Measurements from ENCODE around the gene TUBA1B. TPM values are rescaled to one million over a fixed set of nuclear protein-coding genes. Genes with fewer than 3 reads are reported as not detected.

Gene TUBA1B
- total RNA-seq, 2 experiments from 2014 or later, result 2,079 to 3,539 TPM

DNA sequence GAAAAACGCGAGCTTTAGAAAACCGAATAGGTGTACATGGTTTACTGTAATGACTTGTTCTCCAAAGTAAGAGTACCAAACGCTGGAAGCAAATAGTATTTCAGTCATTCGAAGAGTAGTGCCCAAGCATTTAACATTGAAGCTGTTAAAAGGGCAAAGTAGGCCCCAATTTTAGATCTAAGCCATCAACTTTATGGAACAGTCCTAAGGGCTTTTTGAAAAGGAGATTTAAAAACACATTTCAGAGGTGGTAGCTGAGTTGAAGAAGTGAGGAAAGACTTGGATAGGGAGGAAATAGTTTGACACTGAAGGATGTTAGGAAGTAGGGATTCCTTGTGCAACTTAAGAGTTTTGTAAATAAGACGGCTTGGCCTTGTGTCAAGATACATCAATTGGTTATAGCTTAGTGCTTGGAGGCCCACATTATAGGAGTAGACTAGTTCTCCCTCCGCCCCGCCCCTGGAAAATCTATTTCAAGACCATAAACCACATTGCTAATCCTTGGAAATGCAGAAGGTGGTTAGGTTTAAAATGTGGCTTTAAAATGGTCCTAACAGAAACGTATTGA is 783 bp upstream of the TUBA1B start:
- no peaks in the 10 kb centered on the region for H3K9me3 ChIP-seq (ENCODE audit: low read length)

DNA sequence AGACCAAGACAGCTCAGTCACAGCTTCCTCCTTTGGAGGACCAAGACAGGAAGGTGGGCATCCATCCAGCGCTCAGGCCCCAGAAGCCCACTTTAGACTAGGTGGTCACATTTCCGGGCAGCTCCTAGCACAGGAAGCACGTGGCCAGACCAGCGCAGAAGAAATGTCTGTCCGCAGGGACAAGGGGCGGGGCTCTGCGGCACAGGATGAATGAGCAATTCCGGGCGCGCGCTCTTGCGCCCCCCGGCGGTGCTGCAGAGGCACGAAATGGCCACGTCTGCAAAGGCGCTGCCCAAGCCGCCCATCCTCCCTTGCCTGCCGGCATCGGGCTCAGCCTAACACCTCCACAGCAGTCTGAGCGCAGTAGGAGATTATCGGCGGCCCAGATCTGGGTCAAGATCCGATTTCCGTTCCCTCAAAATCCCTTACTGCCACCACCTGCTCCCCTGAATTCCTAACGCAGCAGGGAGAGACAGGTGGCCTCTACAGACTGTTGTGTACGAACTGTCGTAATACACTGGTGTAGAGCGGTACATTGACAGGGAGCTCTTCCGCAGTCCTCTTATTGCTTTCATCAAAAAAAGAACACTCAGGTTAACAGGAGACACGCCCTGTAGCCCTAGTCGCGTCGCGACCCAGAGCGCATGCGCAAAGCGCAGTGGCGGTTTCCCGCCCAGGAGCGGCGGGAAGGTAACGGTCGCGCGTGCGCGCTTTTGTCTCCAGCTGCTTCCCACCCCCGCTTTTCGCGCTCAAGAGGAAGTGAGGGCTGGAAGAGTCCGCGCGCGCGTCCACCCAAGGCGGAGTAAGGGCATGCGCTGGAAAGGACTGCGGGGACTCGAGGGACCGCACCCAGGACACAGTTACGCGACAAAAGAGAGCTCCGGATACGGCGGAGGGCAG is 794 bp downstream of the TUBA1B start:
- peaks cover 56% of the 10 kb centered on the region for H3K79me2 ChIP-seq (ENCODE audit: insufficient read depth, low read depth, low read length)
- peak overlapping the region; percentile 90 for H3K4me3 ChIP-seq (ENCODE audit: low read depth, low read length, poor library complexity, severe bottlenecking)
- peak overlapping the region; percentile 95 for H3K27ac ChIP-seq (ENCODE audit: low read depth, low read length, poor library complexity, severe bottlenecking)
- ChIA-PET POLR2A (interaction anchor here (0.7 to 3.2 kb wide), 19 partner anchors 9 to 193 kb away, joined by 3 to 24 read pairs (median 4); partner anchors contain the start of genes RHEBL1, TROAP, TUBA1A and TUBA1C), CTCF (ENCODE audit: unreplicated experiment) (interaction anchor here (0.7 to 2.7 kb wide), 7 partner anchors 19 to 138 kb away, joined by 3 to 14 read pairs (median 5); partner anchors contain the start of genes LMBR1L, RHEBL1 and TUBA1A)
- peaks cover 15% of the 10 kb centered on the region for H4K20me1 ChIP-seq (ENCODE audit: insufficient read depth, low read length)
- H3K36me3 ChIP-seq (ENCODE audit: insufficient read depth, low read length), result peaks cover 52% of the 10 kb centered on the region
- H3K9me2 ChIP-seq (ENCODE audit: insufficient read depth, low read length), result no peaks in the 10 kb centered on the region
- intact Hi-C loops (cut with micrococcal nuclease; ENCODE audit: unreplicated experiment), result loop anchor here (1.0 to 5.0 kb wide), 8 partner anchors 20 to 612 kb away; partner anchors contain the start of genes DDX23, KMT2D, LMBR1L and PRKAG1
- no peaks in the 10 kb centered on the region for H3K9me3 ChIP-seq (ENCODE audit: low read length)
- BruUV-seq (replicated peaks), result no TSS peak
- peak overlapping the region; percentile 90 for H3K4me2 ChIP-seq (ENCODE audit: low read length)
- no peak overlapping the region for H2AFZ ChIP-seq (ENCODE audit: low read length)
- H3K4me1 ChIP-seq (ENCODE audit: insufficient read depth, low read length, poor library complexity, severe bottlenecking), result peaks cover 22% of the 10 kb centered on the region
- DNase-seq (ENCODE audit: low spot score), result peak; percentile 97
- TF ChIP-seq EZH2phosphoT487 (IDR thresholded peaks at IDR 0.05; ENCODE audit: borderline replicate concordance, low read depth, low read length), result no peak
- TF ChIP-seq, protein P1, sequence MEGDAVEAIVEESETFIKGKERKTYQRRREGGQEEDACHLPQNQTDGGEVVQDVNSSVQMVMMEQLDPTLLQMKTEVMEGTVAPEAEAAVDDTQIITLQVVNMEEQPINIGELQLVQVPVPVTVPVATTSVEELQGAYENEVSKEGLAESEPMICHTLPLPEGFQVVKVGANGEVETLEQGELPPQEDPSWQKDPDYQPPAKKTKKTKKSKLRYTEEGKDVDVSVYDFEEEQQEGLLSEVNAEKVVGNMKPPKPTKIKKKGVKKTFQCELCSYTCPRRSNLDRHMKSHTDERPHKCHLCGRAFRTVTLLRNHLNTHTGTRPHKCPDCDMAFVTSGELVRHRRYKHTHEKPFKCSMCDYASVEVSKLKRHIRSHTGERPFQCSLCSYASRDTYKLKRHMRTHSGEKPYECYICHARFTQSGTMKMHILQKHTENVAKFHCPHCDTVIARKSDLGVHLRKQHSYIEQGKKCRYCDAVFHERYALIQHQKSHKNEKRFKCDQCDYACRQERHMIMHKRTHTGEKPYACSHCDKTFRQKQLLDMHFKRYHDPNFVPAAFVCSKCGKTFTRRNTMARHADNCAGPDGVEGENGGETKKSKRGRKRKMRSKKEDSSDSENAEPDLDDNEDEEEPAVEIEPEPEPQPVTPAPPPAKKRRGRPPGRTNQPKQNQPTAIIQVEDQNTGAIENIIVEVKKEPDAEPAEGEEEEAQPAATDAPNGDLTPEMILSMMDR (conservative IDR thresholded peaks at IDR 0.05; ENCODE audit: low read length), result peak; percentile 92

More for the DNA sequence above, 783 bp upstream of the TUBA1B start:
- CTCF ChIA-PET (ENCODE audit: unreplicated experiment), result interaction anchor here (2.7 kb wide), 1 partner anchor 57 kb away, joined by 14 read pairs; the partner anchor contains the start of gene TUBA1A
- peak overlapping the region; percentile 90 for H3K4me3 ChIP-seq (ENCODE audit: low read depth, low read length, poor library complexity, severe bottlenecking)
- peak; percentile 39 for DNase-seq (ENCODE audit: low spot score)
- H4K20me1 ChIP-seq (ENCODE audit: insufficient read depth, low read length), result peaks cover 15% of the 10 kb centered on the region
- TF ChIP-seq, protein P1 (conservative IDR thresholded peaks at IDR 0.05; ENCODE audit: low read length), result no peak
- TF ChIP-seq EZH2phosphoT487 (IDR thresholded peaks at IDR 0.05; ENCODE audit: borderline replicate concordance, low read depth, low read length), result no peak
- peaks cover 58% of the 10 kb centered on the region for H3K79me2 ChIP-seq (ENCODE audit: insufficient read depth, low read depth, low read length)
- H3K27ac ChIP-seq (ENCODE audit: low read depth, low read length, poor library complexity, severe bottlenecking), result peak overlapping the region; percentile 95
- TSS peak; percentile 87 for BruUV-seq (replicated peaks)
- peak overlapping the region; percentile 99 for H3K4me2 ChIP-seq (ENCODE audit: low read length)
- no peaks in the 10 kb centered on the region for H3K9me2 ChIP-seq (ENCODE audit: insufficient read depth, low read length)
- POLR2A ChIA-PET, result interaction anchor here (0.5 to 3.2 kb wide), 20 partner anchors 12 to 390 kb away, joined by 3 to 24 read pairs (median 4); partner anchors contain the start of genes LMBR1L, TUBA1A and TUBA1C
- peak overlapping the region; percentile 78; the same call in 1 of the 2 replicates for H2AFZ ChIP-seq (ENCODE audit: low read length)
- peaks cover 41% of the 10 kb centered on the region for H3K36me3 ChIP-seq (ENCODE audit: insufficient read depth, low read length)
- H3K4me1 ChIP-seq (ENCODE audit: insufficient read depth, low read length, poor library complexity, severe bottlenecking), result peaks cover 22% of the 10 kb centered on the region
- intact Hi-C loops (cut with micrococcal nuclease; ENCODE audit: unreplicated experiment), result loop anchor here (2.0 to 5.0 kb wide), 4 partner anchors 115 to 610 kb away; partner anchors contain the start of genes DDX23, PRKAG1, TMBIM6 and TUBA1C
